ENCODE results near the gene SEMA4A.
A peak's percentile ranks its signal among the peaks of the same experiment; 100 is the strongest.

Gene SEMA4A

DNA sequence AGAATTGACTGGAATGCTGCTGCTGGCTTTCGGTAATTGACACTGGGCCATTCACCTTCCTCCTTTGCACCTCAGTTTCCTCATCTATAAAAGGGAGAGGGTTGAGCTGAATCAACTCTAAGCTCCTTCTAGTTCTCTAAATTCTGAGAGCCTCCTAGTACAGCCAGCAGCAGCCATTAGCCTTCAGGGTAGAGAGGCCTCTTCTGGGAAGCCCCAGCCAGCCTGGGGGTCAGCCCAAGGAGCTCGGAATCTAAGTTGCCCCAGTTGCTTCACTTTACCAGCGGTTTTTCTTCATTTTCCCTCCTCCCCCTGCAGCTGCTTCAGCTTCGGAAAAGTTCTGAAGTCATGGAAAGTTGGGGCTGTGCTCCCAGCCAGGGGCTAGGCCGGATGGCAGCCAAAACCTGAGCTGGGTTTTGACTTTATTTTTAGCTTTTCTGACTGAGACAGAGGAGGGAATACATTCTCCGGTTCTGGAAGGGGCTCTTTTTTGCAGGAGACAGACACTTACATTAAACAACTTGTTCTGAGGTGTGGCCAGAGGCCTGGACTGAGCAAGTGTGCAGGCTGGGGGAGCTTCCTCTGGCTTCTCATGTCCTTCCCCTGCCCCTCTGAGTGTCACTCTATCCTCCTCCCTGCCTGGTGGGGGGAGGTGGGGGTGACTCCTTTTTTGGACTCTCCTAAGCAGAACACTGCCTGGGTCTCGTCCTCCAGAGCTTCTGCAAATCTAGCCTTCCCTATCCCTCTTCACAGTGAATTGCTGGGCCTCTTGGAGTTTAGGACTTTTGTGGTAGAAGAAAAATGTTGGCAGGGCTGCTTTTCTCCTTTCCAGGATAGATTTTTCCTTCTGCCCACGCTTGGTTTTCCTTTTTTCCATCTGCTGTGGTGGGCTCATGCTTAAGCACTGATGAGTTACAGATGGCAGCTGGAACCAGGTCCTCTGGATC lies 24.5 kb upstream of the SEMA4A start:
- peak overlapping the region in 2 of 7 experiments; percentile 5 to 11 for H3K4me3 ChIP-seq
- H3K27ac ChIP-seq = peak overlapping the region; percentile 59 to 100 (median 96)

DNA sequence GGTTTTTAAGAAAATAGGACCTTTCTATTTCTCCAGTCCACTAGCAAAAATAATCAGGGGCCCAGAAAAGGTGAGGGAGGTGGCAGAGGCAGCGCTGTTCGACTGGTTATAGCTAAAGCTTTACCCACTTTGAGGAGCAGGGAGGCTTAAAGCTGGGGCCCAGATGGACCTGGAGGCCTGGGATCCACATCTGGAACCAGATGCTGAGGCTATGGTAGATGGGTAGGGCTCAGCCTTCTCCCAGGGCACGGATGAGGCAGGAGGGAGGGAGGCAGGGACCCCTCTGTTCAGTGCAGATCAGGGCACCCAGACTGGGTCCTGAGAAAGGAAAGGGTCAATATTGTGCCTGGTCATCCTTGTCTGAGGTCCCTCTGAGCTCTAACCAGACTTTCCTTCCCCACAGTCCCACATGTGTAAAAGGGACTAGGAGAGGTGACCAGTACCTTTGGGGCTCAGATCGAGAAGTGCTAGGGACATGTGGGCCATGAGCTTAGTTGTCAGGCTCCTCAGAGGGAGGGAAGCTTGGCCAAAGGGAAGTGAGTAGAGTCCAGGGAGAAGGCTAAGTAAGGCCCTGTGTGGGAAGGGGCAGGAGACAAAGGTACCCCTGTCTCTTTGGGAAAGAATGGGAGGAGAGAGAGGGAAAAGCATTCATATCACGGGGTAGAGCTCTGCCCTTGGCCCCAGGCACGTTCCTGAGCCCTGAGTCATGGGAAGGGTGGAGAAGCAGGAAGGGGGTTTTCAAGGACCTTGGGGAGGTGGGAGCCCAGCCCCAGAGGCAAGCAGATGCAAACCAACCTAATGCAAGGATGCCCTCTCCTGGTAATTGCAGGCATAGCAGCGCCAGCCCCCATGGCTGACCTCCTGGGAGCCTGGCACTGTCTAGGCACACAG lies 23.5 kb upstream of the SEMA4A start:
- H3K4me3 ChIP-seq = peak overlapping the region in 1 of 7 experiments; percentile 5
- H3K27ac ChIP-seq = peak overlapping the region; percentile 59 to 100 (median 96)

DNA sequence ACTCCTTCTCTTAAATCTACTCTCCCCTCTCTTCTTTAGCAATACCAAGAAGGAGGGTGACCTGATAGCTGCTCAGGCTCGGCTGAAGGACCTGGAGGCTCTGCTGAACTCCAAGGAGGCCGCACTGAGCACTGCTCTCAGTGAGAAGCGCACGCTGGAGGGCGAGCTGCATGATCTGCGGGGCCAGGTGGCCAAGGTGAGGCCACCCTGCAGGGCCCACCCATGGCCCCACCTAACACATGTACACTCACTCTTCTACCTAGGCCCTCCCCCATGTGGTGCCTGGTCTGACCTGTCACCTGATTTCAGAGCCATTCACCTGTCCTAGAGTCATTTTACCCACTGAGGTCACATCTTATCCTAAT lies 22.8 kb upstream of the SEMA4A start:
- Histone ChIP-seq H3K4me3 (no peak overlapping the region), H3K27ac (peak overlapping the region in 20 of 21 experiments; percentile 32 to 100 (median 96))

DNA sequence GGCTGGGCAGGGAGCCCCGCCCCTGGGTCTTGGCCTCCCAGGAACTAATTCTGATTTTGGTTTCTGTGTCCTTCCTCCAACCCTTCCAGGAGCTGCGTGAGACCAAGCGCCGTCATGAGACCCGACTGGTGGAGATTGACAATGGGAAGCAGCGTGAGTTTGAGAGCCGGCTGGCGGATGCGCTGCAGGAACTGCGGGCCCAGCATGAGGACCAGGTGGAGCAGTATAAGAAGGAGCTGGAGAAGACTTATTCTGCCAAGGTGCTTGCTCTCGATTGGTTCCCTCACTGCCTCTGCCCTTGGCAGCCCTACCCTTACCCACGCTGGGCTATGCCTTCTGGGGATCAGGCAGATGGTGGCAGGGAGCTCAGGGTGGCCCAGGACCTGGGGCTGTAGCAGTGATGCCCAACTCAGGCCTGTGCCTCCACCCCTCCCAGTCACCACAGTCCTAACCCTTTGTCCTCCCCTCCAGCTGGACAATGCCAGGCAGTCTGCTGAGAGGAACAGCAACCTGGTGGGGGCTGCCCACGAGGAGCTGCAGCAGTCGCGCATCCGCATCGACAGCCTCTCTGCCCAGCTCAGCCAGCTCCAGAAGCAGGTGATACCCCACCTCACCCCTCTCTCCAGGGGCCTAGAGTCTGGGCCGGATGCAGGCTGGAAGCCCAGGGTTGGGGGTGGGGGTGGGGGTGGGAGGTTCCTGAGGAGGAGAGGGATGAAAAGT lies 18.5 kb upstream of the SEMA4A start:
- no peak overlapping the region for H3K4me3 ChIP-seq
- peak overlapping the region in 6 of 21 experiments; percentile 30 to 65 (median 42) for H3K27ac ChIP-seq

GRCh38 chr1:156135930-156136871 lies 17.2 kb upstream of the SEMA4A start:
- Histone ChIP-seq H3K27ac (peak overlapping the region in 2 of 21 experiments; percentile 20 to 41), H3K4me3 (no peak overlapping the region)

- H3K27ac ChIP-seq = peak overlapping the region in 2 of 21 experiments; percentile 20 to 41
Observed at GRCh38 chr1:156136970-156137483, 16.4 kb upstream of the SEMA4A start.

GRCh38 chr1:156138458-156138867 lies 14.9 kb upstream of the SEMA4A start:
- H3K27ac ChIP-seq = peak overlapping the region in 4 of 21 experiments; percentile 6 to 46 (median 31)
- H3K4me3 ChIP-seq = no peak overlapping the region

More at GRCh38 chr1:156136970-156137483, 16.4 kb upstream of the SEMA4A start:
- H3K4me3 ChIP-seq = no peak overlapping the region

DNA sequence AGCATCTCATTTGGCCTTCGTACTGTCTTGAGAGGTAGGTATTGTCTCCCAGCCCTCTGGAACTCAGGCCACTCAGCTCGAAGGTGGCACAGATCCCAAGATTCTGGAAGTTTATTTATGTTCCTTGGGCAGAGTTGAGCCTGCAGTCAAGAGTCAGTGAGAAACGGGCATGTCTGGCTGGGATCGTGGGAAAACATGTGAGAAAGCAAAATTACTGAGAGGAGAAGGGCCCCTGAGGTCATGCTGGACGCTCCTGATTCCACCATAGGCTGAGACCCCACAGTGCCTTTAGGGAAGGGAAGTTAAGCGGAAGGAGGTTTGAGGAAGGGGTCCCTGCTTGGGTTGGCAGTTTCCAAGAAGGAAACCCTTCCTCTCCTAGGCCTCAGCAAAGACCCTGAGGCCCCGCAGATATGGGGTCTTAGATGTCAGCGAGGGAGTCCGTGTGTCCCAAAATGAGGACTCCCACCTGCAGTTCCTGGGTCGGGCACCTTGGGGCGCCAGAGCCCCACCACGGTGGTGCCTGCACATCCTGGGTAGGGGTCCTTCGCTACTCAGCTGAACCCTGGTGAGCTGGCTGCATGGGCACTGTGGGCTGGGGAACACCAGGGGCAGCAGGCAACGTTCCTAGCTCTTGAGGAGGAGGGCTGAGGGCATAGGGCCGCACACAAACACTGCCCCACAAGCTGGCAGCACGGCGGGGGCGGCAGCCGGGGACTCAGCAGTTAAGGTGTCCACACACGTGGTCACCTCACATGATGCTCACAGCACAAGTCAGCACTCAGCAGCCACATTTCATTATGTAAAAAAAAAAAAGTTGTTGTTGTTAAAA lies 12.3 kb upstream of the SEMA4A start:
- H3K27ac ChIP-seq = peak overlapping the region in 9 of 21 experiments; percentile 6 to 65 (median 39)
- H3K4me3 ChIP-seq = no peak overlapping the region

GRCh38 chr1:156143765-156144489 lies 9.5 kb upstream of the SEMA4A start:
- Histone ChIP-seq H3K4me3 (no peak overlapping the region), H3K27ac (no peak overlapping the region)

DNA sequence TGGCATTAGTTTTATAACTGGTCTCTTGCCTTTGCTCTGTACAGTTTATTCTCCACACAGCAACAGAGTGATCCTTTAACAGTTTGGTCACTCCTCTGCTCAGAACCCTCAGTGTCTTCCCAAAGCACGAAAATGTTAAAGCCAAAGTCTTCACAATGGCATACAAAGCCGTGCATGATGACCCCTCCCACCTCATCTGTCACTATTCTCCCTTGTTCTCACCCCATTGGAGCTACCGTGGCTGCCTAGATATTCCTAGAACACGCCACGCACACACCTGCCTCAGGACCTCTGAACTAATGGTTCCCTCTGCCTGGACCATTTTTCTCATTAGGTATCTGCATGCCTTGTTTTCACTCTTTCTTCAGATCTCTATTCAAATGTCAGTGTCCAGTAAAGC lies 8.6 kb upstream of the SEMA4A start:
- Histone ChIP-seq H3K27ac (no peak overlapping the region), H3K4me3 (no peak overlapping the region)

DNA sequence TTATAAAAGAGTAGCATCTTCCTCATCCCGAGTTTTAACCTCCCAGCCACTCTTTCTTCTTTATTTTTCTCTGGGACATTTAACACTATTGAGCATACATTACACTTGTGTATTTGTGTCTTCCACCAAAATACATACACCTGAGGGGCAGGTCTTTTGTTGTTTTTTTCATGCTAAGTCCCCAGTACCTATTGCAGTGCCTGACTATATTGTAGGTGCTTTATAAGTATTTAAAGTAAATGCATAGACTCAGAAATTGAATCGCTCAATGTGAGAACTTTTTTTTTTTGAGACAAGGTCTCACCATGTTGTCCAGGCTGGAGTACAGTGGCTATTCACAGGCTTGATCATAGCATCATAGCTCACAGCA lies 7.8 kb upstream of the SEMA4A start:
- H3K4me3 ChIP-seq = no peak overlapping the region

GRCh38 chr1:156146020-156146768 lies 7.2 kb upstream of the SEMA4A start:
- Histone ChIP-seq H3K4me3 (no peak overlapping the region), H3K27ac (peak overlapping the region in 14 of 21 experiments; percentile 3 to 73 (median 46))

More for the DNA sequence above, 7.8 kb upstream of the SEMA4A start:
- H3K27ac ChIP-seq = peak overlapping the region in 1 of 21 experiments; percentile 65

DNA sequence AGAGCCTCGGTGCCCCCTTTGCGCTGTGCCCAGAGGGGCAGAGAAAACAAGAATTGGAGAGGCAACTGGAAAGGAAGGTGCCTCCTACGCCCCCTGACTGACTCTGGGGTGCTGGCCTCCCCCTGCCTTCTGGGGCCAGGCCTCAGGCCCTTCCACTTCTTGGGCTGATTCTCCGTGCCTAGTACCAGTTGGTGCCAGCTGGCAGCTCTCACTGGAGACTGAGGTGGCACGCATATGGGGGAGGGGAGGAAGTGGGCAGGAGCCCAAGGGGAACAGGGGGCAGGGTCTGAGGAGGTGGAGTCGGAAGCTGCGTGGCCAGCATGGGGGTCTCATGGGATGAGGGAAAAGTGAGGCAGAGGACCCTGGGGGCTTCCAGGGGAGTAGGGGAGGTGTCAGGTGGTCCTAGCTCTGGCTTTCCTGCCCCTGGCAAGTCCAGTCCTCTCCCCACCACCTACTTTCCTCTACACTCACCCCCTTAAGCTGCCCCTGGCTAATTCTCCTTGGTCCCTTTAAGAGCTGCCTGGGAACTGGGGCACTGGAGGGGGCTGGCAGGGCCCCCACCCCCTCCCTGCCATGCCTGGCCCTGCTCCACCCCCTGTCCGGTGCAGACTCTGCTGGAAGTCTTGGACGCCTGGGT lies 6.5 kb upstream of the SEMA4A start:
- Histone ChIP-seq H3K4me3 (no peak overlapping the region), H3K27ac (peak overlapping the region in 16 of 21 experiments; percentile 3 to 73 (median 47))

GRCh38 chr1:156148216-156148615 lies 5.2 kb upstream of the SEMA4A start:
- H3K4me3 ChIP-seq = no peak overlapping the region
- H3K27ac ChIP-seq = peak overlapping the region in 11 of 21 experiments; percentile 10 to 73 (median 46)
